ENCODE results near the gene EEF1AKMT3.

EEF1AKMT3 gene

GRCh38 chr12:57735198-57735855, 37.1 kb upstream of the EEF1AKMT3 start:
- no peak for DNase-seq

DNA sequence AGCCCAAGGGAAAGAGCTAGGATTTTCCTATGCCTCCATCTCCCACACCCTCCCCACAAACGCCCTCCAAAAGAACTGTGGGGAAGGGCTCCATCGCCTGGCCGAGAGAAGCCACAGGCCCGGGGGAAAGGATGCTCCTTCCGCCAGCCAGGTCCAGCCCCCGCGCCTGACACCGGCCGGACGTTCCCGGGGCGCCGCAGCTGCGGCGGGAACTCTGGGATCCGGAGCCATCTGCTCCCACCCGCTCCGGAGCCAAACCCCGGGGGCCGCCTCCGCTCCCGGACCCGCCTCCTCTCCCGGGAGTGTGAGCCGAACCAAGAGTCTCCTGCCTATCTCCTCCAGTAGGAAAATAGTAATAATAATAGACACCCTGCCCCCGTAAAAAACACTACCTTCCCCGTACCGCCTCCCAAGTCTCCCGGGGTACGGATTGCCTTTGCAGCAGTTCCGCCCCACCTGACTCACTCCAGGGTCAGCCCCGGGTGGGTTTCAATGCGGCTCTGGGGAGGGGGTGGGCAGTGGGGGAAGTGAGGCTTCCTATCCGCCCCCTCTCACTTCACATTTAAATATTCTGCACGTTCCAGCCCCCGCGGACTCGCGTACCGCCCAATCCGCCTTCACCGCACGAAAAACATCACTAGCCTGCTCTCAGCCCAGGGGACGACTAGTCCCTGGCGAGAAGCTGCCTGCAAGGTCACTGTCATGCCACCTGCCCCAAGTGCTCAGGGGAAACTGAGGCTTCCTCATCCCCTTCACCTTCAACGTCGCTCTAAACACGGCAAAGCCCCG, 36.3 kb upstream of the EEF1AKMT3 start:
- DNase-seq, result no peak

DNA sequence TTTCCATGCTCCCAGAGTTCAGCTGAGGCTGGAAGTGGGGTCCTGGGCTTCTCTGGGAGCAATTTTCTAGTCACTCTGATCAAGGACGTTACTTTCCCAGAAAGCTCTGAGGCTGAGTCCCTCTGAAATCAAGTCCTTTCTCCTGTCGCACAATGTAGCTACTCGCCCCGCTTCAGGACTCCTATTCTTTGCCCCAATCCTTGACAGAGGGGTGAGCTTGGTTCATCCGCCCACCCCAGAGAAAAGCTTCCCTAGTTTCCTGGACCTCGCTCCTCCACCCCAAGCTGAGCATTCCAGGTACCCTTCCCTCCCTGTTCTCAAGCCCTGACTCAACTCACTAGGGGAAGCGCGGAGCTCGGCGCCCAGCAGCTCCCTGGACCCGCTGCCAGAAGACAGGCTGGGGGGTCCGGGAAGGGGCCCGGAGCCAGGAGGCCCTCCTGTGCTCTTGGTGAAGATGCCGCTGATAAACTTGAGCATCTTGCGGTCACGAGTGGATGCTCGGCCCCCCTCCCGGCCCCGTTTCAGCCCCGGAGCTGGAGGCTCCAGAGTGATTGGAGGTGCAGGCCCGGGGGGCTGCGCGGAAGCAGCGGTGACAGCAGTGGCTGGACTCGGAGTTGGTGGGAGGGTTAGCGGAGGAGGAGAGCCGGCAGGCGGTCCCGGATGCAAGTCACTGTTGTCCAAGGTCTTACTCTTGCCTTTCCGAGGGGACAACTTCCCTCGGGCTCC, 35.5 kb upstream of the EEF1AKMT3 start:
- no peak for DNase-seq

DNA sequence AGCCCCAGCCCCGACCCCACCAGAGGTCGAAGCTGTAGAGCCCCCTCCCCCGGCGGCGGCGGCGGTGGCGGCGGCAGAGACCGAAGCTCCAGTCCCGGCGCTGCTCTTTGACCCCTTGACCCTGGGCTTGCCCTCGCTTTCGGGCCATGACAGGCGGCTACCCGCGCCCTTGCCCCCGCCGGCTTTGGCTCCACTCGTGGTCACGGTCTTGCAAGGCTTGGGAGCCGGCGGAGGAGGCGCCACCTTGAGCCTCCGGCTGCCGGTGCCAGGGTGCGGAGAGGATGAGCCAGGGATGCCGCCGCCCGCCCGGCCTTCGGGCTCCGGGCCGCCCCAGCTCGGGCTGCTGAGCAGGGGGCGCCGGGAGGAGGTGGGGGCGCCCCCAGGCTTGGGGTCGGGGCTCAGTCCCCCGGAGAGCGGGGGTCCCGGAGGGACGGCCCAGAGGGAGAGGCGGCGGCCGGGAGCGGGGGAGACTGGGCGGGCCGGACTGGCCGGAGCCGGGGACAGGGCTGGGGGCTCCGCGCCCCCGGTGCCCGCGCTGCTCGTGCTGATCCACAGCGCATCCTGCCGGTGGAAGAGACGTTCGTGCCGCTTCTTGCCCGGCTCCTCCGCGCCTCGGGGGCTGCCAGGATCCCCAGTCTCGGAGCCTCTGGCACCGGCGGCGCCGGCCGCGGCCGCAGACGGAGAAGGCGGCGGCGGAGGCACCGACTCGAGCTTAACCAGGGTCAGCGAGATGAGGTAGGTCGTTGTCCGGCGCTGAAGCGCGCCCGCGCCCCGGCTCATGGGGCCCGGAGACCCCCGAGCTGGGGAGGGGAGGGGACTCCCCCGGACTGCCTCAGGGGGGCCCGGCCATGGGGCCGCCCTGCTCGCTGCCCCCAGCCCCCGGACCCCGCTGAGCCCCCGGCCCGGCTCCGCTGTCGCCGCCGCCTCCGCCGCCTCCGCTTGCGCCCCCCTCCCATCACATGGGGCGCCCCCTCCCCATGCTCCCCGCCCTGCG, 34.6 kb upstream of the EEF1AKMT3 start:
- DNase-seq, result no peak

DNA sequence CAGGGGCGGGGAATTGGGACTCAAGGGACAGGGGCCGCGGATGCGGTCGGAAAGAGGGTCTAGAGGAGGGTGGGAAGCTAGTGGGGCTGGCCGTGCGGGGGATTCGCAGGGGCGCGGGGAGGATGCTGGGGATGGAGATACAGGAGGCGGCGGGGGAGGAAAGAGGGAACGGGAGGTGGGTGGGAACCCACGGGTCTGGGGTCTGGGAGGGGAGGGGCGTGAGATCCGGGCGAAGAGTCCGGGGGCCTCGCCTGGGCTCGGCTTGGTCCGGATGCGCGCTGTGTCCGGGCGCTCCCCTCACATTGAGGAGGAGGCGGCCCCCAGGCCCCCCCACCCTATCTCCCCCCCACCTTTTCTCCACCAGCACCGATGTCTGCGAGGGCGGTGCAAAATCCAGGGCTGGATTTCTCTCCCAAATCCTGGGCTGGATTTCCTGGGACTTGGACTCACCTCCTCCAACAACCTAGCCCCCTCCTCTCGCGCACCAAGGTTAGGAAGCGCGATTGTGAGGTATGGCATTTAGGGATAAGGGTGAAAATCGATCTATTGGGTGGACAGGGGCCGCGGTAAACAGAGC, 33.7 kb upstream of the EEF1AKMT3 start, which contains the start of gene AGAP2:
TSS of gene AGAP2 (minus strand) at position 82 of the 577 bp plus-strand sequence. CDS start 496 bp downstream, outside the sequence.
- DNase-seq, result no peak

DNA sequence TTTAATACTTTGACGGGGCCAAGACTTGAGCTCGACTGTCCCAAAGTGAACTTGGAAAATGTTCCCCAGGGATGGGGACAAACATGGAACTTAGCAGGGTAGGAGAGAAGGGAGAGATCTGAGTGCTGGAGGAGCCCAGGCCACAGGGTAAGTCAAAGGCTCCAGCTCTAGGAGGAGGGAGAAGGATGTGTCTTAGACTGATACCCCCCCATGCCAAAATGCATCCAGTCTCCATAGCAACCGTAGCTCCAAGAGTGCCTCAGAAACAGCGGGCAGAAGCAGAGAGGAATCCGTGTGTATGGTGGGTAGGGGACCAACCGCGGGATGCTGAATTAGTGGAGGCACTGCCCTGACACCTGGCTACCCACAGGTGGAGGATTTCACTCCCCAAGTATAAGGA, 33.0 kb upstream of the EEF1AKMT3 start:
- DNase-seq, result no peak

- no peak for DNase-seq
Measured at GRCh38 chr12:57739914-57740538, 32.4 kb upstream of the EEF1AKMT3 start.

DNA sequence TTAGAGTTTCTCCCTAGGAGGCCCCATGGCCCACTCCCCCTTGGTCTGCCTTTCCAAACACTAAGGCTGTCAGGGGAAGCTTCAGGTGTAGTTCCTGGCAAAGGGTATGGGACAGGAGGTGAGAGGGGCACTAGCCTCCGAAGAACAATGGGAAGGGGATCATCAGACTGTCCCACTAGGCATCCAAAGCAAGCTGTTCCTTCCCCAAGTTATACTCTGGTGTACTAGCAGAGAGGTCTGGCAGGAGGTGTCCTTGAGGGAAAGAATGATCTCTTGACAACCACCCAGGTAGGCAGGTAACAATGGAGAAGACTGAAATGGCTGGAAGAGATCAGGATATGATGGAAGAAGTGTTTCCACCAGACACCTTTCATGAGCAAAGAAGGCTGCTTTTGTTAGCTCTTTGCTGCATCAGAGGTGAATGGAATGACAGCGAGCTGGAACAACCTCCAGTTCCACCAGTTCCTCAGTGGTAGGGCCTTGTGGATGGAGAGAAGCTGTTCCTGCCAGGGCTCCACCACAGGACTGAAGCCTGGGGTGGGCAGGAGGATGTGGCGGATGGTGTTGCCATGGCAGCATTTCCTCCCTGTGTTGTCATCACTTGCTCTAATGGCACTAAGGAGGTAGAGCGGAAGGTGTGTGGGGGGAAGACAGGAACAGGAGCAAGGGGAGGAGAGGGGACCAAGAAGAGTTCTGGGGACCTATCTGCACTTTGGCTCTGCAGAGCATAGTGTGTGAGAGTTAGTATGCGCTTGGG, 31.6 kb upstream of the EEF1AKMT3 start:
- no peak for DNase-seq

- no peak for DNase-seq
Measured at GRCh38 chr12:57741413-57741789, 31.0 kb upstream of the EEF1AKMT3 start.

GRCh38 chr12:57741844-57742738, 30.3 kb upstream of the EEF1AKMT3 start:
- DNase-seq, result peak; percentile 51

- no peak for DNase-seq
Measured at GRCh38 chr12:57743769-57744168, 28.6 kb upstream of the EEF1AKMT3 start.

- peak; percentile 91 for DNase-seq
Measured at GRCh38 chr12:57744194-57744776, 28.1 kb upstream of the EEF1AKMT3 start.

DNA sequence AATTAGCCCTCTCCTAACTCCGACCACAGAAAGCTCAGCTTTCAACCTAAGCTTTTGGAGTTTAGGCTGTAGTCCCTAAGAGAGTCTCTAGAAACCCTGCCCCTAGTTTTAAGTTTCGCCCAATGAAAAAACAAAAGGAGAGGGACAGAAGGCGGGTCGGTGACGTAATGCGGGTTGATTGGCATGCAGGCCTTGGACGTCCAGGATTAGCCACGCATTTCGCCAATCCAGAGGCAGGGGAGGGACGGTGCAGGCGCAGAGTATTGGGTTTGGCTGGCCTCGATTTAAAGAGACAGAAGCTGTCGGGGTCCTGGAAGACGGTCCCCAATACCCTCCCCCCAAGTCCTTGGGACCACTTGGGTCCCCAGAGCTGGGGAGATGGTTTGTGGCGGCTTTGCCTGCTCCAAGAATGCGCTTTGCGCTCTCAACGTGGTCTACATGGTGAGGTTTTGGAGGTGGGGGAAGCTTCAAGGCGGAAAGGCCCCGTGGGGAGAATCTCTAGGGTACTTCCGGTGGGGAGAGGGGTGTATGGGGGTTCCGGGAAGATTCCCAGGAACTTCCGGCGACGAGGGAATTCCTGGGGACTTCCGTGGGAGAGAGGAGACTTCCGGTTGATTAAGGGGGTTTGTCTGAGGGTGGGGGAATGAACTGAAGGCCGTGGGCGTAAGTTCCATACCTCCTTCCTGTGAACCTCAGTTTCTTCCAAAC, 27.5 kb upstream of the EEF1AKMT3 start, which contains the start of gene TSPAN31:
TSS of gene TSPAN31 (plus strand) at position 263 of the 708 bp plus-strand sequence. CDS start at position 379, 116 bp downstream.
- DNase-seq, result peak; percentile 98

- DNase-seq, result no peak
Measured at GRCh38 chr12:57745485-57745881, 26.9 kb upstream of the EEF1AKMT3 start.

DNA sequence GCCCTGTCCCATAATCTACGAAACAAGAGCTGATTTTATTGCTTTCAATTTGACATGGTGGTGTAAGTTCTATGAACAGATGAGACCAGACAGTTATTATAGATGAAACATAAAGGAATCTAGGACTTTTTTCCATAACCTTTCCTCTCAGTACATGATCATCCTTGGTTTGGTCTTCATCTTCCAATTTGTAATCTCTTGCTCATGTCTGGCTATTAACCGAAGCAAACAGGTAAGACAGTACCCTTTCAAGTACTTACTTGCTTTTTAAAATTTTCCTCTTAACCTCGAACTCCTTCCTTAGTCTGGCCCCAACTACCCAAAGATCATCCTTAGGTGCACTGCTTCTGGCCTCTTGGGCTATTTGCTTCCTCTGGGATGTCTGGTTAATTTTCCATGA, 26.4 kb upstream of the EEF1AKMT3 start:
- DNase-seq, result no peak

GRCh38 chr12:57749061-57749460, 23.4 kb upstream of the EEF1AKMT3 start:
- DNase-seq, result no peak

- no peak for DNase-seq
Measured at GRCh38 chr12:57750561-57751431, 21.6 kb upstream of the EEF1AKMT3 start.

DNA sequence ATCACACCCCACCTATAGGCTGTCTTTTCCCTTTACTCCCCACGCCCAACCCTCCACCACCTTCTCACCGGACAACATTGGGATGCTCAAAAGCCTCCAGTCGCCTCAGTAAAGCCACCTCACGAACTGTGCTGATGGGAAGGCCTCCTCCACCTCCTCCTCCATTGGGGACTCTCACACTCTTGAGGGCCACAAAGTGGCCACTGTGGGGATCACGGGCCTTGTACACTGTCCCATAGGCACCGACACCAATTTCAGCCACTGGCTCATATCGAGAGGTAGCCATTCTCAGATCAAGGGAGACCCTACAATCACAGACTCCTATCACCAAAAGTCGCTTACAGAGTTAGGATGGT, 21.0 kb upstream of the EEF1AKMT3 start:
- DNase-seq, result no peak
